ENCODE results near the gene KRTCAP3. TPM values are rescaled to one million over a fixed set of nuclear protein-coding genes. Genes with fewer than 3 reads are reported as not detected.

The KRTCAP3 gene
- total and polyA plus RNA-seq, 4 experiments from 2014 or later = 1.8 to 23.9 (median 16.5) TPM

DNA sequence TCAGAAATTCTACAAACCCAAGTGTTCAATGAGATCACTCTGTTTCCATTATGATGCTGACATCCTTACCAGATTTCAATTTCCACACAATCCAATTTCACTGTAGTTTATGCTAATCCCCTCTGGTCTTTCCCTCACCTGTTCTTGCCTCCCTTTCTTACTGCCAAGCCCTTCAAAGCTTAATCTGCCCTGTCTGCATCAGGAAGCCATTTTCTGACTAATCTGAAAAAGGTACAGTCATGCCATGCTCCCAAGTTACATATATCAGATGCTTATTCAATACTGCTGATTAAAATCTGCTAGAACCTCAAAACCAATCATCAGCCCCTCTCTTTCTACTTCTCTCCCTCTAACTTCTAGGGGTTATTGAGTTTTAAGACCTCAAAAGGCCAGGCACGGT is 8.9 kb downstream of the KRTCAP3 start:
- no peak overlapping the region for H3K4me3 ChIP-seq (ENCODE audit: low read length in 2 of 2)
- POLR2A ChIA-PET (ENCODE audit: partially characterized antibody) = no interaction called here
- H3K9me3 ChIP-seq (ENCODE audit: control insufficient read depth in 1 of 2, low read length in 2 of 2) = no peaks in the 10 kb centered on the region
- no peak overlapping the region for H3K27ac Mint-ChIP-seq
- peaks cover 0 to 1% (median under 1%) of the 10 kb centered on the region in 4 donors for H3K4me1 Mint-ChIP-seq
- intact Hi-C loops (cut with micrococcal nuclease) = no loop called here
- H3K36me3 Mint-ChIP-seq = peaks cover 15 to 19% of the 10 kb centered on the region in 2 donors
- H3K4me1 ChIP-seq (ENCODE audit: insufficient read depth, low read length) = no peaks in the 10 kb centered on the region
- no peak for DNase-seq
- peaks cover 7% of the 10 kb centered on the region for H3K36me3 ChIP-seq (ENCODE audit: insufficient read depth, low read length)
- no peak overlapping the region for H3K27ac ChIP-seq (ENCODE audit: low read depth, low read length)
- H3K4me3 Mint-ChIP-seq = no peak overlapping the region
- no peaks in the 10 kb centered on the region for H3K27me3 Mint-ChIP-seq
- no peaks in the 10 kb centered on the region for H3K27me3 ChIP-seq (ENCODE audit: insufficient read depth, low read length)
- CTCF ChIA-PET (ENCODE audit: partially characterized antibody) = no interaction called here
- H3K9me3 Mint-ChIP-seq = no peaks in the 10 kb centered on the region

DNA sequence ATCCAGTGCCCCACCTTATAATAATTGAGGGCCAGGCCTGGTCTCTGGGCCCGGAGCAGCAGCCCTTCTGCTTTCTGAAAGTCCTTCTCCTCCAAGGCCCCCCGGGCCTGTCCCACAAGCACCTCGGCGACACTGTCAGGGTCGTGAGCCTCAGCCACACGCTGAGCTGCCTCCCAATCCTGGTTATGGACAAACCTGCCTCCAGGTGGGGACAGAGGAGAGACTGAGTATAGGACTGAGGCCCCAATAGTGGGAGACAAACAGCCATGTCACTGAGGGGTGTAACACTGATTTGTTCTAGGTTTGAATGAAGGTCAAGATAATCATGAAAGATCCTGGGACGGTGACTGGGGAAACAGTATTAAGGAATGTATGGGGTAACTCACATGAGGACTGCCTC is 11.8 kb downstream of the KRTCAP3 start:
- H3K4me3 Mint-ChIP-seq = no peak overlapping the region
- intact Hi-C loops (cut with micrococcal nuclease) = no loop called here

DNA sequence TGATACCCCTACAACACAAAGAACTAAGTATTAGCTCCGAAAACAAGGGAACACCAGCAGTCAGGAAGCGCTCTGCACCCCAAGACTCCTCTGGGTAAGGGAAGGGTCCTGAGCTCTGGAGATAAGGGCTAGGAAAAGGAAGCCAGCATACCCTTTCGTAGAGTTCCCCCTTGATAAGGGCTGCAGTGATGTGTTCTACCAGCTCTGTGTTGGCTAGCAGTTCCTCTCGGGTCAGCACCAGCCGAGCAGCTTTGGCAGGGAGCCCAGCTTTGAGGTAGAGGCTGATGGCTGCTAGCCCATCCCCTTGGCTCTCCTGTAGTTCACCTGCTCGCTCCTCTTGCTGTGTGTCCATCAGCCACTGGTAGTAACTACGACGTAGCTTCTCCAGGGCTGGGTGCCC is 18.9 kb downstream of the KRTCAP3 start:
- Mint-ChIP-seq H3K27me3 (no peaks in the 10 kb centered on the region), H3K4me1 (no peaks in the 10 kb centered on the region), H3K4me3 (no peak overlapping the region), H3K9me3 (no peaks in the 10 kb centered on the region), H3K36me3 (peaks cover 14 to 27% of the 10 kb centered on the region in 2 donors), H3K27ac (no peak overlapping the region)
- Histone ChIP-seq H3K27me3 (ENCODE audit: insufficient read depth, low read length) (no peaks in the 10 kb centered on the region), H3K27ac (ENCODE audit: low read depth, low read length) (no peak overlapping the region), H3K9me3 (ENCODE audit: control insufficient read depth in 1 of 2, low read length in 2 of 2) (no peaks in the 10 kb centered on the region), H3K36me3 (ENCODE audit: insufficient read depth, low read length) (no peaks in the 10 kb centered on the region), H3K4me3 (ENCODE audit: low read length in 2 of 2) (no peak overlapping the region), H3K4me1 (ENCODE audit: insufficient read depth, low read length) (no peaks in the 10 kb centered on the region)
- ChIA-PET CTCF (ENCODE audit: partially characterized antibody) (no interaction called here), POLR2A (ENCODE audit: partially characterized antibody) (no interaction called here)
- DNase-seq = no peak
- intact Hi-C loops (cut with micrococcal nuclease) = no loop called here

More for the DNA sequence above, 11.8 kb downstream of the KRTCAP3 start:
- Mint-ChIP-seq H3K27ac (peak overlapping the region in 1 of 7 donors; percentile 4), H3K4me1 (peaks cover 0 to 1% (median 0%) of the 10 kb centered on the region in 4 donors), H3K9me3 (no peaks in the 10 kb centered on the region), H3K36me3 (peaks cover 18 to 29% of the 10 kb centered on the region in 2 donors), H3K27me3 (no peaks in the 10 kb centered on the region)
- Histone ChIP-seq H3K27ac (ENCODE audit: low read depth, low read length) (no peak overlapping the region), H3K36me3 (ENCODE audit: insufficient read depth, low read length) (peaks cover 7% of the 10 kb centered on the region), H3K4me1 (ENCODE audit: insufficient read depth, low read length) (no peaks in the 10 kb centered on the region), H3K27me3 (ENCODE audit: insufficient read depth, low read length) (no peaks in the 10 kb centered on the region), H3K9me3 (ENCODE audit: control insufficient read depth in 1 of 2, low read length in 2 of 2) (no peaks in the 10 kb centered on the region), H3K4me3 (ENCODE audit: low read length in 2 of 2) (no peak overlapping the region)
- CTCF ChIA-PET (ENCODE audit: partially characterized antibody) = no interaction called here
- no peak for DNase-seq
- POLR2A ChIA-PET (ENCODE audit: partially characterized antibody) = interaction anchor here (1.0 kb wide), 1 partner anchor 67 kb away, joined by 3 read pairs; no protein-coding TSS in a partner anchor

- Histone ChIP-seq H3K4me3 (ENCODE audit: low read length in 2 of 2) (no peak overlapping the region), H3K27me3 (ENCODE audit: insufficient read depth, low read length) (no peaks in the 10 kb centered on the region), H3K9me3 (ENCODE audit: control insufficient read depth in 1 of 2, low read length in 2 of 2) (no peaks in the 10 kb centered on the region), H3K27ac (ENCODE audit: low read depth, low read length) (no peak overlapping the region), H3K36me3 (ENCODE audit: insufficient read depth, low read length) (no peaks in the 10 kb centered on the region), H3K4me1 (ENCODE audit: insufficient read depth, low read length) (no peaks in the 10 kb centered on the region)
- no peaks in the 10 kb centered on the region for H3K27me3 Mint-ChIP-seq
- ChIA-PET CTCF (ENCODE audit: partially characterized antibody) (interaction anchor here (0.6 to 1.4 kb wide), 3 partner anchors 220 to 787 kb away, joined by 3 read pairs; no protein-coding TSS in a partner anchor), POLR2A (ENCODE audit: partially characterized antibody) (no interaction called here)
- no peaks in the 10 kb centered on the region for H3K4me1 Mint-ChIP-seq
- H3K9me3 Mint-ChIP-seq = no peaks in the 10 kb centered on the region
- no peak overlapping the region for H3K4me3 Mint-ChIP-seq
- DNase-seq = no peak
- H3K36me3 Mint-ChIP-seq = peaks cover 4 to 15% of the 10 kb centered on the region in 2 donors
- H3K27ac Mint-ChIP-seq = no peak overlapping the region
- intact Hi-C loops (cut with micrococcal nuclease) = no loop called here
Observed at GRCh38 chr2:27464443-27464842, 22.3 kb downstream of the KRTCAP3 start.

GRCh38 chr2:27471961-27472360 is 29.8 kb downstream of the KRTCAP3 start:
- H3K9me3 Mint-ChIP-seq = no peaks in the 10 kb centered on the region
- intact Hi-C loops (cut with micrococcal nuclease) = no loop called here
- no peaks in the 10 kb centered on the region for H3K4me1 Mint-ChIP-seq
- H3K27me3 ChIP-seq (ENCODE audit: insufficient read depth, low read length) = no peaks in the 10 kb centered on the region
- no peak overlapping the region for H3K27ac ChIP-seq (ENCODE audit: low read depth, low read length)
- POLR2A ChIA-PET (ENCODE audit: partially characterized antibody) = no interaction called here
- H3K4me1 ChIP-seq (ENCODE audit: insufficient read depth, low read length) = no peaks in the 10 kb centered on the region
- no peak overlapping the region for H3K27ac Mint-ChIP-seq
- no peak overlapping the region for H3K4me3 Mint-ChIP-seq
- no peak for DNase-seq
- peaks cover 23 to 32% of the 10 kb centered on the region in 2 donors for H3K36me3 Mint-ChIP-seq
- H3K4me3 ChIP-seq (ENCODE audit: low read length in 2 of 2) = no peak overlapping the region
- no peaks in the 10 kb centered on the region for H3K27me3 Mint-ChIP-seq
- CTCF ChIA-PET (ENCODE audit: partially characterized antibody) = interaction anchor here (1.3 kb wide), 1 partner anchor 43 kb away, joined by 3 read pairs; the partner anchor contains the start of gene NRBP1
- no peaks in the 10 kb centered on the region for H3K36me3 ChIP-seq (ENCODE audit: insufficient read depth, low read length)
- no peaks in the 10 kb centered on the region for H3K9me3 ChIP-seq (ENCODE audit: control insufficient read depth in 1 of 2, low read length in 2 of 2)

DNA sequence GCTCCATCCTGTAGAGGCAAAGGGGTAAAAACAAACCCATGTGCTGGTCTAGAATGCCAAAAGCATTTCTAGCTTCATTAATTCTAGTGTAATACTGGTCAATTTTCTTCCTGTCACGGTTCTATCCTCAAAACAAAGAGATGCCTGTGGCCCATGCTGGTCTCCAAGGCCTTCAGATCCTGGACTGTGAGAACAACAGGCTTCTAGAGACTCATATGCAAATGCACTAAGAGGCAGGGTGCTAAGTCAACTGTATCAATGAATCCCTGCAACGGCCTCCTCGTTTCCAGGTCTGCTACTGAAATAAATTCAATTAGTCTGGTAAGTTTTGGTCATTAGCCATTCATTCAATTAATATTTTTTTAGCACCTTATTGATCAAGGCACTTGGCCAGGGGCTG is 43.3 kb downstream of the KRTCAP3 start:
- ChIA-PET POLR2A (ENCODE audit: partially characterized antibody) (interaction anchor here (2.0 kb wide), 1 partner anchor 129 kb away, joined by 4 read pairs; the partner anchor contains the start of gene GTF3C2), CTCF (ENCODE audit: partially characterized antibody) (no interaction called here)

GRCh38 chr2:27489118-27489497 is 46.9 kb downstream of the KRTCAP3 start:
- intact Hi-C loops (cut with micrococcal nuclease) = loop anchor here (1.0 to 2.0 kb wide), 6 partner anchors 80 to 166 kb away; partner anchors contain the start of genes EIF2B4, GTF3C2, MPV17 and PPM1G
- ChIA-PET POLR2A (ENCODE audit: partially characterized antibody) (interaction anchor here (1.6 to 2.1 kb wide), 2 partner anchors 61 to 80 kb away, joined by 10 read pairs; partner anchors contain the start of genes NRBP1 and PPM1G), CTCF (ENCODE audit: partially characterized antibody) (no interaction called here)
- Mint-ChIP-seq H3K27me3 (peaks cover 4% of the 10 kb centered on the region in 2 donors), H3K36me3 (peaks cover 0 to 4% of the 10 kb centered on the region in 2 donors), H3K27ac (peak overlapping the region; percentile 71 to 100 (median 99)), H3K4me1 (peaks cover 11 to 20% (median 13%) of the 10 kb centered on the region in 4 donors), H3K4me3 (peak overlapping the region; percentile 59 to 93 (median 84)), H3K9me3 (no peaks in the 10 kb centered on the region)
- H3K27me3 ChIP-seq (ENCODE audit: insufficient read depth, low read length) = peaks cover under 1% of the 10 kb centered on the region
- no peaks in the 10 kb centered on the region for H3K9me3 ChIP-seq (ENCODE audit: control insufficient read depth in 1 of 2, low read length in 2 of 2)
- no peak for DNase-seq
- H3K4me1 ChIP-seq (ENCODE audit: insufficient read depth, low read length) = peaks cover 14% of the 10 kb centered on the region
- H3K36me3 ChIP-seq (ENCODE audit: insufficient read depth, low read length) = no peaks in the 10 kb centered on the region
- peak overlapping the region; percentile 52 to 92 for H3K4me3 ChIP-seq (ENCODE audit: low read length in 2 of 2)
- peak overlapping the region; percentile 81 for H3K27ac ChIP-seq (ENCODE audit: low read depth, low read length)

More for the DNA sequence above, 43.3 kb downstream of the KRTCAP3 start:
- Histone ChIP-seq H3K4me1 (ENCODE audit: insufficient read depth, low read length) (peaks cover 14% of the 10 kb centered on the region), H3K27me3 (ENCODE audit: insufficient read depth, low read length) (no peaks in the 10 kb centered on the region), H3K36me3 (ENCODE audit: insufficient read depth, low read length) (no peaks in the 10 kb centered on the region), H3K9me3 (ENCODE audit: control insufficient read depth in 1 of 2, low read length in 2 of 2) (no peaks in the 10 kb centered on the region), H3K4me3 (ENCODE audit: low read length in 2 of 2) (no peak overlapping the region), H3K27ac (ENCODE audit: low read depth, low read length) (no peak overlapping the region)
- H3K27ac Mint-ChIP-seq = peak overlapping the region in 4 of 7 donors; percentile 49 to 65 (median 56)
- no peak for DNase-seq
- intact Hi-C loops (cut with micrococcal nuclease) = no loop called here
- H3K36me3 Mint-ChIP-seq = peaks cover 12 to 18% of the 10 kb centered on the region in 2 donors
- H3K4me3 Mint-ChIP-seq = no peak overlapping the region
- H3K4me1 Mint-ChIP-seq = peaks cover 11 to 16% (median 13%) of the 10 kb centered on the region in 4 donors
- H3K27me3 Mint-ChIP-seq = no peaks in the 10 kb centered on the region
- no peaks in the 10 kb centered on the region for H3K9me3 Mint-ChIP-seq
